ENCODE results near the gene TNKS2. TPM values are rescaled to one million over a fixed set of nuclear protein-coding genes. Genes with fewer than 3 reads are reported as not detected.

TNKS2 gene
- total and polyA plus RNA-seq, 5 donors = 6.1 to 21.4 (median 18.4) TPM

- H3K9me3 ChIP-seq (ENCODE audit: control insufficient read depth, low read length) = no peaks in the 10 kb centered on the region
- H3K4me3 ChIP-seq (ENCODE audit: low read length) = no peak overlapping the region
- ATAC-seq (no peak), DNase-seq (no peak)
- no peaks in the 10 kb centered on the region for H3K4me1 ChIP-seq (ENCODE audit: control insufficient read depth, insufficient read depth, low read length)
- H3K27me3 ChIP-seq (ENCODE audit: control insufficient read depth, insufficient read depth) = no peaks in the 10 kb centered on the region
- intact Hi-C loops (cut with DNase I) = no loop called here
- H3K27ac ChIP-seq (ENCODE audit: low read length) = no peak overlapping the region
- WGBS = 45% methylated on average over 1 of the region's 1 CpG
These were observed 15.0 kb downstream of the TNKS2 start for GRCh38 chr10:91813251-91813650.

- Histone ChIP-seq H3K27ac (ENCODE audit: low read length) (no peak overlapping the region), H3K27me3 (ENCODE audit: control insufficient read depth, insufficient read depth) (no peaks in the 10 kb centered on the region), H3K4me1 (ENCODE audit: control insufficient read depth, insufficient read depth, low read length) (peaks cover 2% of the 10 kb centered on the region), H3K9me3 (ENCODE audit: control insufficient read depth, low read length) (no peaks in the 10 kb centered on the region), H3K4me3 (ENCODE audit: low read length) (no peak overlapping the region)
- ATAC-seq (no peak), DNase-seq (no peak)
- 43% methylated on average over 2 of the region's 2 CpGs for WGBS
- intact Hi-C loops (cut with DNase I) = no loop called here
These were observed 18.8 kb downstream of the TNKS2 start for GRCh38 chr10:91816981-91817380.

DNA sequence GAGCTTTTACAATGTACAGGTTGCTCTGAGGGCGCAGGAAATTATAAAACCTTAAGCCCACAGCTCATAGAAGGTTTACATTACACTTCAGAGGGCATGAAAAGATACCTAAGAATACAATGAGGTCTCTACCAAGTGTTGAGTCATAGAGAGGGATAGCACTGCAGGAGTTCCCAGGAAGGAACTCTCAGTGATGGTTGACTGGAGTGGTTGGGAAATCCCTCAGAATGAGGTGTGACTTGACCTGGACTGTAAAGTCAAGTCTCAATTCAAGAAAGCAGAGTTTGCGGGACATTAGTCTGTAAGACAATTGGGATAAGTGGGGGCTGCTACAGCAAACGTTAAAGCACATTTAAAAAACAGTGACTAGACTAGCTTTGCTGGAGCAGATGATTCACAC is 21.9 kb downstream of the TNKS2 start:
- H3K27me3 ChIP-seq (ENCODE audit: control insufficient read depth, insufficient read depth) = no peaks in the 10 kb centered on the region
- no peak overlapping the region for H3K27ac ChIP-seq (ENCODE audit: low read length)
- DNase-seq = no peak
- no peaks in the 10 kb centered on the region for H3K9me3 ChIP-seq (ENCODE audit: control insufficient read depth, low read length)
- no peak for ATAC-seq
- H3K4me1 ChIP-seq (ENCODE audit: control insufficient read depth, insufficient read depth, low read length) = peaks cover 2% of the 10 kb centered on the region
- intact Hi-C loops (cut with DNase I) = no loop called here
- 87% methylated on average over 3 of the region's 3 CpGs for WGBS
- no peak overlapping the region for H3K4me3 ChIP-seq (ENCODE audit: low read length)

DNA sequence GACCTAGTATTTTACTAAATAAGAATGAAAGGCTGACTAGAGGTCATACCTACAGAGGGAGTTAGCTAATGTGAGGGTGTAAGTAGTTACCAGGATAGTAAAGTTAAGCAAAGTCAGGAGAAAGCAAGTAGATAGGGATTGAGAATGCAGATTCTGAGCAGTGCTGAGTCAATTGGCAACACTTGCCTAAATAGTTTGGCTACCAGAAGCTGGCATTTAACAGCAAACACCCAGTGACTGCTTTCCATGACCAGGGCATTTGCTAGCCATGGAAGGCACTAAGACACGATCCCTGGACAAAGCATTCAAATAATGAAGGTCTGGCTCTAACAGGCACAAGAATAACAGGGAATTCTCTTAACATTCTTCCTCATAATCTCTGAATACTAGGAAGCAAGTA is 25.9 kb downstream of the TNKS2 start:
- Histone ChIP-seq H3K27me3 (ENCODE audit: control insufficient read depth, insufficient read depth) (no peaks in the 10 kb centered on the region), H3K4me3 (ENCODE audit: low read length) (no peak overlapping the region), H3K27ac (ENCODE audit: low read length) (no peak overlapping the region), H3K4me1 (ENCODE audit: control insufficient read depth, insufficient read depth, low read length) (no peaks in the 10 kb centered on the region), H3K9me3 (ENCODE audit: control insufficient read depth, low read length) (no peaks in the 10 kb centered on the region)
- no peak for DNase-seq
- intact Hi-C loops (cut with DNase I) = no loop called here
- 93% methylated on average over 1 of the region's 1 CpG for WGBS
- no peak for ATAC-seq

GRCh38 chr10:91829268-91829667 is 31.0 kb downstream of the TNKS2 start:
- WGBS = 85% methylated on average over 2 of the region's 2 CpGs
- Histone ChIP-seq H3K9me3 (ENCODE audit: control insufficient read depth, low read length) (no peaks in the 10 kb centered on the region), H3K27ac (ENCODE audit: low read length) (no peak overlapping the region), H3K27me3 (ENCODE audit: control insufficient read depth, insufficient read depth) (no peaks in the 10 kb centered on the region), H3K4me1 (ENCODE audit: control insufficient read depth, insufficient read depth, low read length) (no peaks in the 10 kb centered on the region), H3K4me3 (ENCODE audit: low read length) (no peak overlapping the region)
- DNase-seq = no peak
- intact Hi-C loops (cut with DNase I) = no loop called here
- no peak for ATAC-seq

- 93% methylated on average over 3 of the region's 3 CpGs for WGBS
- Histone ChIP-seq H3K4me1 (ENCODE audit: control insufficient read depth, insufficient read depth, low read length) (no peaks in the 10 kb centered on the region), H3K27me3 (ENCODE audit: control insufficient read depth, insufficient read depth) (no peaks in the 10 kb centered on the region), H3K27ac (ENCODE audit: low read length) (no peak overlapping the region), H3K4me3 (ENCODE audit: low read length) (no peak overlapping the region), H3K9me3 (ENCODE audit: control insufficient read depth, low read length) (no peaks in the 10 kb centered on the region)
- intact Hi-C loops (cut with DNase I) = no loop called here
- no peak for ATAC-seq
- no peak for DNase-seq
These were observed 40.0 kb downstream of the TNKS2 start for GRCh38 chr10:91838199-91838598.

DNA sequence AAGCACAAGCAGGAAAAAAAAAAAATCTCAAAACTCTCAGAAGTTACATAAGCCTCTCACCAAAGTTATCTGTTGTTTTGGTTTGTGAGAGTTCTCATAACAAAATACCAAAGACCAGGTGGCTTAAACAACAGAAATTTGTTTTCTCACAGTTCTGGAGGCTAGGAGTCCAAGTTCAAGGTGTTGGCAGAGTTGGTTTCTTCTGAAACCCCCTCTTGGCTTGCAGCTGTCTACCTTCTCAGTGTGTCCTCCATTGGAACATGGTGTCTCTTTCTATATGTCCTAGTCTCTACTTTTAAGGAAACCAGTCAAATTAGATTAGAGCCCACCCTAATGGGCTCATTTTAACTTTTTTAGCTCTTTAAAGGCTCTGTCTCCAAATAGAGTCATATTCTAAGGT is 44.9 kb downstream of the TNKS2 start:
- Histone ChIP-seq H3K4me1 (ENCODE audit: control insufficient read depth, insufficient read depth, low read length) (no peaks in the 10 kb centered on the region), H3K27me3 (ENCODE audit: control insufficient read depth, insufficient read depth) (no peaks in the 10 kb centered on the region), H3K9me3 (ENCODE audit: control insufficient read depth, low read length) (no peaks in the 10 kb centered on the region), H3K27ac (ENCODE audit: low read length) (no peak overlapping the region), H3K4me3 (ENCODE audit: low read length) (no peak overlapping the region)
- DNase-seq (no peak), ATAC-seq (no peak)
- intact Hi-C loops (cut with DNase I) = no loop called here

DNA sequence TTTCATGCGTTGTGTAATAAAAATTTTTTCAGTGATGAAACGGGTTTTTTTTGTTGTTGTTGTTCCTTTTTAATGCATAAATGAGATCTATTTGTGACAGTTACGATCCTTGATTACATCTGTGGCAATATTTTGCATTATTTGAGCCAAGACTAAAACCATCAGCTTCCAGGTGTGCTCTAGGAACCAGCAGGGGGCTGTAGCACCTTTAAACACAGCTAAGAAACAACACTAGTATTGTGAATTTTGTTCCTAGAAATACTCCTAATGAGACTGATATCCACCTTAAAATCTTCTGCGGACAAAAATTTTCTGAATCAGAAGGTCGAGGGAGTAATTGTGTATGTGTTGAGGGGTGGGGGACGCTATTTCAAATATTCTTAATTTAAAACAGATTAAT is 58.4 kb downstream of the TNKS2 start:
- intact Hi-C loops (cut with DNase I) = no loop called here
- no peaks in the 10 kb centered on the region for H3K4me1 ChIP-seq (ENCODE audit: control insufficient read depth, insufficient read depth, low read length)
- H3K4me3 ChIP-seq (ENCODE audit: low read length) = no peak overlapping the region
- WGBS = 83% methylated on average over 6 of the region's 6 CpGs
- ATAC-seq (no peak), DNase-seq (no peak)
- no peaks in the 10 kb centered on the region for H3K27me3 ChIP-seq (ENCODE audit: control insufficient read depth, insufficient read depth)
- no peak overlapping the region for H3K27ac ChIP-seq (ENCODE audit: low read length)
- H3K9me3 ChIP-seq (ENCODE audit: control insufficient read depth, low read length) = no peaks in the 10 kb centered on the region

DNA sequence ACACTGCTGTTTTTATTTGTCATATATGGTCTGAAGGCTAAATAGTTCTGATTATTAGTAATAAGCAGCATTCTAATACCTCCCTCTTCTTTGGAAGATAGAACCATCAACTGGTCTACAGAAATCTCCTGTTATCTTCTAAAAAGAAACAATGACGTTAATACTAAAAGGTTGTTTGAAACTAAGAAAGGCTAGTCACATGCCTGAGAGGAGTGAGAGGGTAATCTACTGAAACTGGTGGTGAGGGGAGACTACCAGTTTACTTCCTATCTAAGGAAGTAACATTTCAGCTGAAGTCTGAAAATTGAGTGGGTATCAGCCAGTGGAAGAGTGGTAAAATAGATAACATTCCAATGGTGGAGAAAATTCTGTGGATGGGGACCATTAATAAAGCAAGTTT is 62.7 kb downstream of the TNKS2 start:
- ATAC-seq = no peak

DNA sequence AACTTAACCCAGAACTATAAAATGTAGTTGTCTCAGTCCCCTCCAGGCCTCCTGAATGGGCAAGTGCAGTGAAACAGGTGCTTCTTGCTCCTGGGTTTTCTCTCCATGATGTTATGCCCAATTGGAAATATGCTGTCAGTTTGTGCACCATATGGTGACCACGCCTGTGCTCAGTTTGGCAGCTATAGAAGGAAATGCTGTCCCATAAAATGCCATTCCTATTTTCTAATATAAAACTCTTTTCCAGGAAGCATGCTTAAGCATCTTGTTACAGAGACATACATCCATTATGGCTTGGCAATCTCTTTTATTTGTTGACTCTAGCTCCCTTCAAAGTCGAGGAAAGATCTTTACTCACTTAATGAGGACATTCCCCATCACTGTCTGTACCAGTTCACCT is 65.9 kb downstream of the TNKS2 start:
- Histone ChIP-seq H3K9me3 (ENCODE audit: control insufficient read depth, low read length) (no peaks in the 10 kb centered on the region), H3K4me3 (ENCODE audit: low read length) (no peak overlapping the region), H3K4me1 (ENCODE audit: control insufficient read depth, insufficient read depth, low read length) (no peaks in the 10 kb centered on the region), H3K27ac (ENCODE audit: low read length) (no peak overlapping the region), H3K27me3 (ENCODE audit: control insufficient read depth, insufficient read depth) (no peaks in the 10 kb centered on the region)
- intact Hi-C loops (cut with DNase I) = no loop called here
- ATAC-seq (no peak), DNase-seq (no peak)
- WGBS = 76% methylated on average over 2 of the region's 2 CpGs

More for the DNA sequence above, 62.7 kb downstream of the TNKS2 start:
- WGBS = 73% methylated on average over 1 of the region's 1 CpG
- Histone ChIP-seq H3K27ac (ENCODE audit: low read length) (no peak overlapping the region), H3K27me3 (ENCODE audit: control insufficient read depth, insufficient read depth) (no peaks in the 10 kb centered on the region), H3K9me3 (ENCODE audit: control insufficient read depth, low read length) (no peaks in the 10 kb centered on the region), H3K4me1 (ENCODE audit: control insufficient read depth, insufficient read depth, low read length) (no peaks in the 10 kb centered on the region), H3K4me3 (ENCODE audit: low read length) (no peak overlapping the region)
- DNase-seq = no peak
- intact Hi-C loops (cut with DNase I) = no loop called here

GRCh38 chr10:91864744-91865143 is 66.5 kb downstream of the TNKS2 start:
- DNase-seq (no peak), ATAC-seq (no peak)
- WGBS = 73% methylated on average over 2 of the region's 2 CpGs
- no peak overlapping the region for H3K4me3 ChIP-seq (ENCODE audit: low read length)
- H3K27ac ChIP-seq (ENCODE audit: low read length) = no peak overlapping the region
- intact Hi-C loops (cut with DNase I) = no loop called here
- H3K9me3 ChIP-seq (ENCODE audit: control insufficient read depth, low read length) = no peaks in the 10 kb centered on the region
- H3K27me3 ChIP-seq (ENCODE audit: control insufficient read depth, insufficient read depth) = no peaks in the 10 kb centered on the region
- H3K4me1 ChIP-seq (ENCODE audit: control insufficient read depth, insufficient read depth, low read length) = no peaks in the 10 kb centered on the region

- intact Hi-C loops (cut with DNase I) = no loop called here
- H3K27ac ChIP-seq (ENCODE audit: low read length) = no peak overlapping the region
- DNase-seq (no peak), ATAC-seq (no peak)
- H3K4me3 ChIP-seq (ENCODE audit: low read length) = no peak overlapping the region
- no peaks in the 10 kb centered on the region for H3K27me3 ChIP-seq (ENCODE audit: control insufficient read depth, insufficient read depth)
- 88% methylated on average over 2 of the region's 2 CpGs for WGBS
- no peaks in the 10 kb centered on the region for H3K4me1 ChIP-seq (ENCODE audit: control insufficient read depth, insufficient read depth, low read length)
- H3K9me3 ChIP-seq (ENCODE audit: control insufficient read depth, low read length) = no peaks in the 10 kb centered on the region
These were observed 67.4 kb downstream of the TNKS2 start for GRCh38 chr10:91865562-91866081.

Measured in right cardiac atrium (tissue), 5 donors.